Measurements from ENCODE around the gene KIF26B.

Gene KIF26B

GRCh38 chr1:245215071-245215470, 60.3 kb downstream of the KIF26B start:
- H3K4me3 ChIP-seq (ENCODE audit: low read length) = no peak overlapping the region
- TF ChIP-seq ZNF274 (IDR thresholded peaks at IDR 0.05; ENCODE audit: low read depth, low read length) = no peak

- TF ChIP-seq ZNF274 (IDR thresholded peaks at IDR 0.05; ENCODE audit: low read depth, low read length) = no peak
- H3K4me3 ChIP-seq (ENCODE audit: low read length) = no peak overlapping the region
Measured at GRCh38 chr1:245216366-245217115, 61.8 kb downstream of the KIF26B start.

- TF ChIP-seq ZNF274 (IDR thresholded peaks at IDR 0.05; ENCODE audit: low read depth, low read length) = no peak
- H3K4me3 ChIP-seq (ENCODE audit: low read length) = no peak overlapping the region
Measured at GRCh38 chr1:245217853-245218608, 63.2 kb downstream of the KIF26B start.

GRCh38 chr1:245220381-245220985, 65.7 kb downstream of the KIF26B start:
- no peak overlapping the region for H3K4me3 ChIP-seq (ENCODE audit: low read length)
- TF ChIP-seq ZNF274 (IDR thresholded peaks at IDR 0.05; ENCODE audit: low read depth, low read length) = no peak

- TF ChIP-seq ZNF274 (IDR thresholded peaks at IDR 0.05; ENCODE audit: low read depth, low read length) = no peak
- H3K4me3 ChIP-seq (ENCODE audit: low read length) = no peak overlapping the region
Measured at GRCh38 chr1:245221805-245222204, 67.0 kb downstream of the KIF26B start.

GRCh38 chr1:245222931-245223595, 68.3 kb downstream of the KIF26B start:
- no peak overlapping the region for H3K4me3 ChIP-seq (ENCODE audit: low read length)
- no peak for TF ChIP-seq ZNF274 (IDR thresholded peaks at IDR 0.05; ENCODE audit: low read depth, low read length)

GRCh38 chr1:245225322-245226202, 70.8 kb downstream of the KIF26B start:
- TF ChIP-seq ZNF274 (IDR thresholded peaks at IDR 0.05; ENCODE audit: low read depth, low read length) = no peak
- H3K4me3 ChIP-seq (ENCODE audit: low read length) = no peak overlapping the region

GRCh38 chr1:245226203-245226499, 71.4 kb downstream of the KIF26B start:
- no peak overlapping the region for H3K4me3 ChIP-seq (ENCODE audit: low read length)
- TF ChIP-seq ZNF274 (IDR thresholded peaks at IDR 0.05; ENCODE audit: low read depth, low read length) = no peak

- no peak overlapping the region for H3K4me3 ChIP-seq (ENCODE audit: low read length)
- no peak for TF ChIP-seq ZNF274 (IDR thresholded peaks at IDR 0.05; ENCODE audit: low read depth, low read length)
Measured at GRCh38 chr1:245229051-245229450, 74.3 kb downstream of the KIF26B start.

- no peak overlapping the region for H3K4me3 ChIP-seq (ENCODE audit: low read length)
Measured at GRCh38 chr1:245232931-245233330, 78.1 kb downstream of the KIF26B start.

GRCh38 chr1:245234217-245235081, 79.7 kb downstream of the KIF26B start:
- no peak for TF ChIP-seq ZNF274 (IDR thresholded peaks at IDR 0.05; ENCODE audit: low read depth, low read length)

More at GRCh38 chr1:245232931-245233330, 78.1 kb downstream of the KIF26B start:
- no peak for TF ChIP-seq ZNF274 (IDR thresholded peaks at IDR 0.05; ENCODE audit: low read depth, low read length)

GRCh38 chr1:245235156-245235555, 80.4 kb downstream of the KIF26B start:
- H3K4me3 ChIP-seq (ENCODE audit: low read length) = no peak overlapping the region
- TF ChIP-seq ZNF274 (IDR thresholded peaks at IDR 0.05; ENCODE audit: low read depth, low read length) = no peak

More at GRCh38 chr1:245234217-245235081, 79.7 kb downstream of the KIF26B start:
- no peak overlapping the region for H3K4me3 ChIP-seq (ENCODE audit: low read length)

Measured in GM08714 (cell line).